Measurements from ENCODE around the gene TEX53. TPM values are rescaled to one million over a fixed set of nuclear protein-coding genes. Genes with fewer than 3 reads are reported as not detected.

Gene TEX53
- total and polyA plus RNA-seq, 10 of the 15 experiments (the other 5 are each of a cell fraction or from before 2014, with no cell fraction given) = not detected

GRCh38 chr9:114684036-114684435, 26.4 kb upstream of the TEX53 start:
- Histone ChIP-seq H4K20me1 (ENCODE audit: control insufficient read depth, insufficient read depth) (no peaks in the 10 kb centered on the region), H3K27ac (ENCODE audit: control insufficient read depth, insufficient read depth) (no peak overlapping the region), H3K9me3 (replicated peaks; ENCODE audit: control insufficient read depth, insufficient read depth, low read length) (no peaks in the 10 kb centered on the region), H3K36me3 (ENCODE audit: control insufficient read depth in 2 of 2, insufficient read depth in 2 of 2, low read length in 1 of 2) (no peaks in the 10 kb centered on the region), H3K27me3 (replicated peaks in 1 of 2; ENCODE audit: control insufficient read depth in 2 of 2, insufficient read depth in 2 of 2, low read length in 1 of 2) (peaks cover 0 to 4% of the 10 kb centered on the region in 2 experiments; a peak in 2 of 4 replicates), H2AFZ (ENCODE audit: control insufficient read depth, low read depth, low read length) (no peak overlapping the region), H3K79me2 (ENCODE audit: control insufficient read depth, insufficient read depth, low read length) (no peaks in the 10 kb centered on the region), H3K4me3 (no peak overlapping the region), H3K4me1 (ENCODE audit: control insufficient read depth, insufficient read depth, low read length) (no peaks in the 10 kb centered on the region), H3K4me2 (ENCODE audit: control insufficient read depth, insufficient read depth) (no peak overlapping the region), H3K9ac (ENCODE audit: control insufficient read depth, insufficient read depth, low read length) (no peak overlapping the region)
- ChIA-PET CTCF (interaction anchor here (0.8 to 11.6 kb wide), 7 partner anchors 9 to 330 kb away, joined by 3 to 135 read pairs (median 9); no protein-coding TSS in a partner anchor), SMC1A (ENCODE audit: uncharacterized antibody, unreplicated experiment) (interaction anchor here (0.6 to 4.1 kb wide), 6 partner anchors 31 to 332 kb away, joined by 3 to 41 read pairs (median 4); no protein-coding TSS in a partner anchor), POLR2A (no interaction called here), RAD21 (ENCODE audit: unreplicated experiment) (interaction anchor here (1.2 kb wide), 1 partner anchor 222 kb away, joined by 3 read pairs; no protein-coding TSS in a partner anchor)
- in situ Hi-C loops (cut with MboI) (no loop called here), intact Hi-C loops (cut with micrococcal nuclease; ENCODE audit: unreplicated experiment) (no loop called here)
- no TSS peak for BruUV-seq (replicated peaks)
- FAIRE-seq = no peak
- no peak for TF ChIP-seq TAF1 (IDR thresholded peaks at IDR 0.05; ENCODE audit: borderline replicate concordance, low read depth, low read length)
- TF ChIP-seq NR2F1 (conservative IDR thresholded peaks at IDR 0.05) = no peak
- TF ChIP-seq REST (IDR thresholded peaks at IDR 0.05; ENCODE audit: low read depth, low read length) = no peak
- no peak for TF ChIP-seq ZZZ3 (IDR thresholded peaks at IDR 0.05; ENCODE audit: control insufficient read depth, insufficient read length, low read depth)
- TF ChIP-seq IKZF2 (IDR thresholded peaks at IDR 0.05) = no peak
- no peak for ATAC-seq
- DNase-seq (ENCODE audit: low read depth, low spot score) = no peak
- WGBS (ENCODE audit: insufficient coverage, insufficient replicate concordance, low lambda C conversion rate, missing lambda C conversion rate) = 55% methylated on average over 6 of the region's 6 CpGs

Data from GM12878 (cell line).